Stimulated activated CD4-positive, alpha-beta T cell treated with anti-CD3 and anti-CD28 coated beads, Interleukin-2, amount 100 ng/mL, for 24 hours (primary cell): Measurements from ENCODE around the gene MST1.

ENCODE experiments used
- DNase-seq, 2 donors: peaks; one replicate each; pipeline ENCODE4 v3.0.0-alpha.2; 2020

Gene MST1

GRCh38 chr3:49654955-49655556 lies 34.2 kb downstream of the MST1 start:
- no peak for DNase-seq

- DNase-seq = no peak
Observed at GRCh38 chr3:49654176-49654825, 35.0 kb downstream of the MST1 start.

GRCh38 chr3:49653621-49654020 lies 35.7 kb downstream of the MST1 start:
- no peak for DNase-seq

GRCh38 chr3:49652903-49653415 lies 36.3 kb downstream of the MST1 start:
- DNase-seq = no peak

GRCh38 chr3:49652218-49652902 lies 36.9 kb downstream of the MST1 start:
- no peak for DNase-seq

GRCh38 chr3:49650637-49651036 lies 38.6 kb downstream of the MST1 start:
- DNase-seq = no peak

GRCh38 chr3:49650177-49650576 lies 39.1 kb downstream of the MST1 start:
- no peak for DNase-seq

- no peak for DNase-seq
Observed at GRCh38 chr3:49649576-49649975, 39.7 kb downstream of the MST1 start.

GRCh38 chr3:49648354-49649019 lies 40.8 kb downstream of the MST1 start:
- no peak for DNase-seq

- no peak for DNase-seq
Observed at GRCh38 chr3:49647741-49648140, 41.5 kb downstream of the MST1 start.

- no peak for DNase-seq
Observed at GRCh38 chr3:49646236-49646635, 43.0 kb downstream of the MST1 start.

- no peak for DNase-seq
Observed at GRCh38 chr3:49644684-49645083, 44.6 kb downstream of the MST1 start.

- DNase-seq = no peak
Observed at GRCh38 chr3:49642708-49643145, 46.5 kb downstream of the MST1 start.

GRCh38 chr3:49641921-49642707 lies 47.2 kb downstream of the MST1 start:
- DNase-seq = no peak

- no peak for DNase-seq
Observed at GRCh38 chr3:49641292-49641691, 48.0 kb downstream of the MST1 start.

GRCh38 chr3:49639551-49639950 lies 49.7 kb downstream of the MST1 start:
- DNase-seq = no peak

GRCh38 chr3:49638445-49638844 lies 50.8 kb downstream of the MST1 start:
- DNase-seq = no peak

- DNase-seq = no peak
Observed at GRCh38 chr3:49636883-49637609, 52.2 kb downstream of the MST1 start.

GRCh38 chr3:49634736-49635135 lies 54.5 kb downstream of the MST1 start:
- no peak for DNase-seq
